ENCODE measurements around the gene GAL. TPM values are rescaled to one million over a fixed set of nuclear protein-coding genes. Genes with fewer than 3 reads are reported as not detected.

GAL gene
- total RNA-seq, 1 donor from 2014 or later, result 3.4 TPM

DNA sequence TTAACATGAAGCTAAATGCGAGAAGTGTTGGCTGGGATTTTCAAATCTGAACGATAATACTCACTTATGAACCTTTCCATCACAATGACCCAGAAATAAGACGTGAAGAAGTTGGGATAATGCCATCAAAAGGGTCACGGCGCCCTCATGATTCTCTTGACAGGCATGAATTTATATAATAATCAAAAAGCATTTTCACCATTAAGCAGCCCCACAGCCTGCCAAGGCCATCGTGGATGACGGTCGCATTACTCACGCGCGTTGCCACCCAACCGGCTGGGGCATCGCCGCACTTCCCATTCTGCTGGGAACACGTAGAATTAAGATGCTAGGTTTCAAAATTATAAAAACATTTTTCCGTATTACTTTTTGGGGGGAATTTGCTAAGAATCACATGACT, 18.9 kb upstream of the GAL start:
- Mint-ChIP-seq H3K36me3 (no peaks in the 10 kb centered on the region), H3K9me3 (peaks cover 4% of the 10 kb centered on the region), H3K4me1 (ENCODE audit: unreplicated experiment) (peaks cover 7% of the 10 kb centered on the region), H3K4me3 (no peak overlapping the region), H3K27me3 (peaks cover 21% of the 10 kb centered on the region), H3K27ac (no peak overlapping the region)
- DNase-seq (ENCODE audit: extremely low spot score, unreplicated experiment), result no peak
- TF ChIP-seq, protein P1, sequence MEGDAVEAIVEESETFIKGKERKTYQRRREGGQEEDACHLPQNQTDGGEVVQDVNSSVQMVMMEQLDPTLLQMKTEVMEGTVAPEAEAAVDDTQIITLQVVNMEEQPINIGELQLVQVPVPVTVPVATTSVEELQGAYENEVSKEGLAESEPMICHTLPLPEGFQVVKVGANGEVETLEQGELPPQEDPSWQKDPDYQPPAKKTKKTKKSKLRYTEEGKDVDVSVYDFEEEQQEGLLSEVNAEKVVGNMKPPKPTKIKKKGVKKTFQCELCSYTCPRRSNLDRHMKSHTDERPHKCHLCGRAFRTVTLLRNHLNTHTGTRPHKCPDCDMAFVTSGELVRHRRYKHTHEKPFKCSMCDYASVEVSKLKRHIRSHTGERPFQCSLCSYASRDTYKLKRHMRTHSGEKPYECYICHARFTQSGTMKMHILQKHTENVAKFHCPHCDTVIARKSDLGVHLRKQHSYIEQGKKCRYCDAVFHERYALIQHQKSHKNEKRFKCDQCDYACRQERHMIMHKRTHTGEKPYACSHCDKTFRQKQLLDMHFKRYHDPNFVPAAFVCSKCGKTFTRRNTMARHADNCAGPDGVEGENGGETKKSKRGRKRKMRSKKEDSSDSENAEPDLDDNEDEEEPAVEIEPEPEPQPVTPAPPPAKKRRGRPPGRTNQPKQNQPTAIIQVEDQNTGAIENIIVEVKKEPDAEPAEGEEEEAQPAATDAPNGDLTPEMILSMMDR (conservative IDR thresholded peaks at IDR 0.05), result no peak

DNA sequence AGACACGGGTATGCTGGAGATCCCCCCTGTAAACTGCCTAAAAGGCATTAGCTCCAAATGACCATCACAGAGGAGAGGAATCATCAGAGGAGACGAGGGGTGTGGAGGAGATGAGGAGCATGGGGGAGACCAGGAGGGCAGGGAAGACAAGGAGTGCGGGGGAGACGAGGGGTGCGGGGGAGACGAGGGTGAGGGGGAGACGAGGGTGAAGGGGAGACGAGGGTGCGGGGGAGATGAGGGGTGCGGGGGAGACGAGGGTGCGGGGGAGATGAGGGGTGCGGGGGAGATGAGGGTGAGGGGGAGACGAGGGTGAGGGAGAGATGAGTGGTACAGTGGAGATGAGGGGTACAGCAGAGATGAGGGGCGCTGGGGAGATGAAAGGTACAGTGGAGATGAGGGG, 17.5 kb upstream of the GAL start:
- DNase-seq (ENCODE audit: extremely low spot score, unreplicated experiment), result no peak
- peak overlapping the region; percentile 48 for H3K27ac Mint-ChIP-seq
- peaks cover 4% of the 10 kb centered on the region for H3K9me3 Mint-ChIP-seq
- peaks cover 23% of the 10 kb centered on the region for H3K27me3 Mint-ChIP-seq
- peaks cover 7% of the 10 kb centered on the region for H3K4me1 Mint-ChIP-seq (ENCODE audit: unreplicated experiment)
- no peaks in the 10 kb centered on the region for H3K36me3 Mint-ChIP-seq
- H3K4me3 Mint-ChIP-seq, result no peak overlapping the region
- TF ChIP-seq, protein P1 (conservative IDR thresholded peaks at IDR 0.05), result no peak

DNA sequence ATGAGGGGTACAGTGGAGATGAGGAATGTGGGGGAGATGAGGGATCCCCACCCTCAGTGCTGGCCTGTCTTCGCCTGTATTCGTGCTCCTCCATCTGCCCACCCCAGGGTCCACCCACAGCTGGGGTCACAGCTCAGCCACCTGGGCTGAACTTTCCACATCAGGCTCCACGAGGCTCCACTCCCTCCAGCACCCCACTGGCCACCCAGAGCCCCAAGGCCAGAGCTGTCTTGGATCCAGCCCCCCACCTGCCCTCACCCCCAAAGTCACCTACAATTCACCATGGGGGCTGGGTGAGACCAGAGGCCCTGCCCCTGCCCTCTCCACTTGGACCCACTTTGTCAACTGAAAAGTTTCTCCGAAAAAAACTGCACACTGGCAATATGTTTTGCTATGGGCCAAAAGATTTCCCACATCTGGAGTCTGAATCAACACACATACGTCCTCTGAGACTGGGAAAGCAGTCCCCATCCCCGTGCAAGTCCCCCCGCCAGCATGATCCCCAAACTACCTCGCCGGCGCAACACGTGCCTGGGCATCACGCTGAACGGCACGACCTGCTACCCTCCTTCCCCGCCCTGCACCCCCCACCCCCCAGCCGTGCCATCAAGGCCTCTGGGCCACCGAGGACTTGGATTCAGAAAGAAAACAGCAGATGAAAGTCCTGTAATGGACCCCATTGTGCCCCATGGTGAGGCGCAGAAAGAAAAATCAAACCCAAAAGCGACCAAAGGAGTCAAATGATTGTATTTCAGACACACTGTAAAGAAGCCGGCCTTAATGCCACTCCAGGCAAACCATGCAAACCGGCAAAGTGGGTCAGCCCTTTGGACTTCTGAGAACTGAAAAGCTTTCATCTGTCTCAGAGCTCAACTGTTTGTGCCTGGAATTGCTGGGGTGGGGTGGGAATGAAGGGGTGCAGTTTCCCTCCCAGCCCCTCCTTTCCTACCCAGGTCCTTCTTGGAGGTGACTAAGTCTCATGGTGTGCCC, 16.5 kb upstream of the GAL start:
- no peak for DNase-seq (ENCODE audit: extremely low spot score, unreplicated experiment)
- TF ChIP-seq, protein P1 (conservative IDR thresholded peaks at IDR 0.05), result no peak
- Mint-ChIP-seq H3K27ac (no peak overlapping the region), H3K4me3 (no peak overlapping the region), H3K9me3 (no peaks in the 10 kb centered on the region), H3K27me3 (peaks cover 20% of the 10 kb centered on the region), H3K4me1 (ENCODE audit: unreplicated experiment) (no peaks in the 10 kb centered on the region), H3K36me3 (no peaks in the 10 kb centered on the region)

DNA sequence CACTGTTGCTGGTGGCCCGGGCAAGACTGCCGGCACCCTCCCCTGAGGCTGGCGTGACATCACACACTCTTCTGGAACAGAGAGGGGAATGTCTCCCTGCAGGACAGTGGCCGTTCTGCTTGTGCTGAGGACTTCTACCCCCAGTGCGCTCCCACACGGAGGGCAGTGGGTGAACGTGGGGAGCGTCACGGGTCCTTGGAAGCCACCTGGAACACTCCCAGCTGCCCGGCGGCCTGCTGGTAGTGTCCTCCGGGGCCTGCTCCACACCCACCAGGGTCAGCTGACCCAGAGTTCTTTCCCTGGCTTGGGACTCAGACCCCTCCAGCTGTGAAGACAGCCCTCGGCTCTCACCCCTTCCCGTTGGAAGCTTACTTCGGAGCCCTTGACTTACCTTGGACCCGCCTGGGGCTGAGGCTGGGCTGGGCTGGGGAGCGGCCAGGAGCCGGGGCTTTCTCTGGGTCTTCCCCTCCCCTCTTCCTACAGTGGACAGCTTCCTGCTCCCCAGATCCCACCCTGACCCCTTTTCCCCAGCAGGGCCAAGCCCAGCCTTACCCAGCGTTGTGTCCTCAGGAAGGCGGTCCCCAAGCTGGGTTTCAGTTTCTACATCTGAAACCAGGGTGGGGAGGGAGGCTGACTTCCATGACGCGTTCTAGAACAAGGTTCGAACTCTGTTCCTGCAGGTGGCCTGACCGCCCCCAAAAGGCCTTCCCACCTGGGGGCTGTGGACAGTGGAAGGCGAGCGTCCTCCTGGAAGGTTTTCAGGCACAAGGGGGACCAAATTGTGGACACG, 14.8 kb upstream of the GAL start:
- DNase-seq (ENCODE audit: extremely low spot score, unreplicated experiment), result no peak
- Mint-ChIP-seq H3K4me3 (no peak overlapping the region), H3K36me3 (no peaks in the 10 kb centered on the region), H3K27ac (no peak overlapping the region), H3K9me3 (no peaks in the 10 kb centered on the region), H3K4me1 (ENCODE audit: unreplicated experiment) (peaks cover 10% of the 10 kb centered on the region), H3K27me3 (peaks cover 22% of the 10 kb centered on the region)
- TF ChIP-seq, protein P1 (conservative IDR thresholded peaks at IDR 0.05), result no peak

DNA sequence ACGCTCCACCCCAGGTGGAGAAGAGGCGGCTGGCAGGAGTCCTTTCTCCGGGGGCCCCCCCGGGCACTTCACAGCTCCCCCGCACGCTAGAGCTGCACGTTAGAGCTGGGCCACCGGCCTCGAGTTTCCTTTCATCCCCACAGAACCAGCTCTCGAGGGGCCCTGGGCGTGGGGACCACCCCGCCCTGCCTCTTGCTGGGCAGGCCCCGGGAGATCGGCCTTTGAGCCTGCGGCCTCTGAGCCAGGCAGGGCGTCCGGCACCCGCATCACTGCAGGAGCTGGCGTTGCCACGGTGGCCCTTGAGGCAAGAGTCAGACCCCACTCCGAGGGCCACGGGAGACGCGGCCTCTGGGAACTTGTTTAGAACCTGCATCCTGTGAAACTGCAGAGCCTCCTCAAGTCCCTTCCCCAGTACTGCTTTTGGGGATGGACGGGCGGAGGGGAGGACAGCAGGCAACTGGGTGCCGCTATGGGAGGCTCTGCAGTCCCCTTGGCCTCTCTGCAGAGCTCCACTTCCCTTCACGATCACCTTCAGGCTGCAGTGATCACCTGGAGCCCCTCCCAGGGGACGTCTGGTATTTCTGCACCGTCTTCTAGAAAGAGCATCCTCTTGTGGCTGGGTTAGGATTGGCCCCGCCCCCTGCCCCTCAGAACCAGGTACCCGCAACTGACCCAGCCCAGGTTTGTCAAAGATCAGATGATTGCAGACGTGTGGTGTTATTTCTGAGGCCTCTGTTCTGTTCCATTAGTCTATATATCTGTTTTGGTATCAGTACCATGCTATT, 13.9 kb upstream of the GAL start:
- H3K4me1 Mint-ChIP-seq (ENCODE audit: unreplicated experiment), result peaks cover 12% of the 10 kb centered on the region
- no peak overlapping the region for H3K4me3 Mint-ChIP-seq
- TF ChIP-seq, protein P1 (conservative IDR thresholded peaks at IDR 0.05), result no peak
- no peak for DNase-seq (ENCODE audit: extremely low spot score, unreplicated experiment)
- H3K9me3 Mint-ChIP-seq, result no peaks in the 10 kb centered on the region
- no peaks in the 10 kb centered on the region for H3K36me3 Mint-ChIP-seq
- H3K27me3 Mint-ChIP-seq, result peaks cover 22% of the 10 kb centered on the region
- no peak overlapping the region for H3K27ac Mint-ChIP-seq

Measured in type B pancreatic cell (in vitro differentiated cells).